Prostate gland (tissue), 2 donors: ENCODE data around the gene TBC1D7.

Source experiments
- POLR2A ChIP-seq: fragments of 450-650 bp; IDR thresholded peaks from one replicate; pipeline ENCODE4 v1.6.1; 2016; ENCODE audit warnings: antibody characterized with exemption, mild to moderate bottlenecking
- TF ChIP-seq, protein P1 (sequence below), 4 experiments: fragments of 200-600 bp in 2 of 4; fragments of 450-650 bp in 2 of 4; sonication (generic) in 2 of 4; IDR thresholded peaks; 1 replicate in 3 of 4; 2 replicates in 1 of 4; pipeline ENCODE4 v1.5.1; 2016 to 2019; ENCODE audit warnings: antibody characterized with exemption in 4 of 4, mild to moderate bottlenecking in 2 of 4, moderate library complexity in 2 of 4

DNA sequence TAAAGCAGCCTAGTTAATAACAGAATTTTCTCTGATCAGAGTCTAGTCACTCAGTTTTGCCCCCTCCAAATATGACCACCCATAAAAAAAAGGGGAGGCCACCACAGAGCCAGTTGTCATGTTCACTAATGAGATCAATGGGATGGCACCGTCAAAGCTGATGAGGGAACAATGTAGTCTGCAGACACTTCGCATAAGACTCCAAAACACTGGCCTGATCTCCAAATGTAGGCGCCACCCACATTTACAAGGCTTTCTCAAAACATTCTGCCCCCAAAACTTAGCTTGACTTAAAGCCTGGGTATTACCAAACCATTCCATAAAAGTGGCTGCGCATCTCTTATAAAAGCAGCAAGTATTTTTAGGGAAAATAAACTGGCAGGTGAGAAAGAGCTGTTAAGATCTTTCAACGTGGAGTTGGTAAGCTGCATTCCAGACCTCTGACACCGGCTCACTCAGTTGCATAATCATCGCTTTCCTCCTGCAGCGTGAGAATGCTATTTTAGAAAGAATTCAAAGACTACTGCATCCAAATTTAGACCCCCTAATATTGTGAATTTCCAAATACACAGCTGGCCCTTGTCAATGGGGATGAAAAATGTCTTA lies 59.3 kb downstream of the TBC1D7 start:
- TF ChIP-seq, protein P1, sequence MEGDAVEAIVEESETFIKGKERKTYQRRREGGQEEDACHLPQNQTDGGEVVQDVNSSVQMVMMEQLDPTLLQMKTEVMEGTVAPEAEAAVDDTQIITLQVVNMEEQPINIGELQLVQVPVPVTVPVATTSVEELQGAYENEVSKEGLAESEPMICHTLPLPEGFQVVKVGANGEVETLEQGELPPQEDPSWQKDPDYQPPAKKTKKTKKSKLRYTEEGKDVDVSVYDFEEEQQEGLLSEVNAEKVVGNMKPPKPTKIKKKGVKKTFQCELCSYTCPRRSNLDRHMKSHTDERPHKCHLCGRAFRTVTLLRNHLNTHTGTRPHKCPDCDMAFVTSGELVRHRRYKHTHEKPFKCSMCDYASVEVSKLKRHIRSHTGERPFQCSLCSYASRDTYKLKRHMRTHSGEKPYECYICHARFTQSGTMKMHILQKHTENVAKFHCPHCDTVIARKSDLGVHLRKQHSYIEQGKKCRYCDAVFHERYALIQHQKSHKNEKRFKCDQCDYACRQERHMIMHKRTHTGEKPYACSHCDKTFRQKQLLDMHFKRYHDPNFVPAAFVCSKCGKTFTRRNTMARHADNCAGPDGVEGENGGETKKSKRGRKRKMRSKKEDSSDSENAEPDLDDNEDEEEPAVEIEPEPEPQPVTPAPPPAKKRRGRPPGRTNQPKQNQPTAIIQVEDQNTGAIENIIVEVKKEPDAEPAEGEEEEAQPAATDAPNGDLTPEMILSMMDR (IDR thresholded peaks at IDR 0.05) = no peak
- no peak for TF ChIP-seq POLR2A
